Measurements from ENCODE around the gene SMC6. TPM values are rescaled to one million over a fixed set of nuclear protein-coding genes. Genes with fewer than 3 reads are reported as not detected.
A peak's percentile ranks its signal among the peaks of the same experiment; 100 is the strongest.

The SMC6 gene
- polyA plus RNA-seq, 4 donors, result 30.7 to 53.0 (median 36.1) TPM

GRCh38 chr2:17763641-17764333 is 10.2 kb upstream of the SMC6 start:
- no peak for DNase-seq (ENCODE audit: low read depth in 4 of 4, low spot score in 2 of 4)

- no peak for DNase-seq (ENCODE audit: low read depth in 4 of 4, low spot score in 2 of 4)
Measured at GRCh38 chr2:17762451-17762850, 8.8 kb upstream of the SMC6 start.

DNA sequence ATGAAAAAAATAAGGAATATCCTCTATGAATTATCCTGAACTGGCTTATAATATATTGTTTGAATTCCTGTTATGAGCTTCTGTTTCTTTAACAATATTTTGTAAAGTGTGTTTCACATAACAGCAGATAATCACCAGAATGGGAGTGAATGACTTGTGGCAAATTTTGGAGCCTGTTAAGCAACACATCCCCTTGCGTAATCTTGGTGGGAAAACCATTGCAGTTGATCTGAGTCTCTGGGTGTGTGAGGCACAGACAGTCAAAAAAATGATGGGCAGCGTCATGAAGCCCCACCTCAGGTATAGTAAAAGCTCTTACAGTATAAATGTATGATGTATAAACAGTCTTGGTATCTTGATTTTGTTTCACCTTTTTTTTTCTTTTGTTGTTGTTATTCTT is 6.2 kb upstream of the SMC6 start:
- DNase-seq (ENCODE audit: low read depth in 4 of 4, low spot score in 2 of 4), result no peak

DNA sequence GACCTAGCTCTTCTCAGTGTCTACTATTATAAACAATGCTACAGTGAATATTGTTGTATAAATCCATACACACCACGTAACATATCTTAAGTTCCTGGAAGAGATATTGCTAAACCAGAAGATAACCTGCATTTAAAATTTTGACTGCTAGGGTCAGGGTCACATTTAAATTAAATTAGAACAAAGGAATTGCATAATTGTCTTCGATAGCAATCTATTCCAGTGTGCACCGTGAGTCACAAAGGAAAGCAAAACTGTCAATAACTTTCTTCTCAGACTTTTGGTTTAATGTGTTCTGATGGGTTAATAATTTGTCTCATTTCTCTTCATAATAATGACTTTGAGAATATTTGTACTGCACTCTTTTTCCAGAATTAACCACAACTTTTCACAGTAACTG is 4.5 kb upstream of the SMC6 start:
- DNase-seq (ENCODE audit: low read depth in 4 of 4, low spot score in 2 of 4), result no peak

DNA sequence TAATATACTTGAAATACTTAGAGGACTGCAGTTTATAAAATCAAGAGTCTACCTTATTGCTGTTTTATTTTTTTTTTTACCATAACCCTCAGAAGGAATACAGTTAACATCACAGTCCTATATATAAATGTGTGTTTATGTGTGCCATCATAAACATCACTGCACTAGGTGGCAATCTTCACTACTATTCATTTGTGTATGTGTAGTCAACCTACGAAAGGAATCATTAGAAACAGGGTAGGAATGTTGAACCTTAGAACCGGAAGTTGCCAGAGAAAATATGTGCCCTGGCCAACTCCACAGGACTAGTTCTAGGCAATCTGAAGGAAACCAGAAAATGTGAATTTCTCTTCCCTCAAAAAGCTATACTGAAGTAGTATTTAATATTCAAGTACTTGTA is 3.7 kb upstream of the SMC6 start:
- no peak for DNase-seq (ENCODE audit: low read depth in 4 of 4, low spot score in 2 of 4)

- DNase-seq (ENCODE audit: low read depth in 4 of 4, low spot score in 2 of 4), result no peak
Measured at GRCh38 chr2:17756668-17757067, 3.1 kb upstream of the SMC6 start.

DNA sequence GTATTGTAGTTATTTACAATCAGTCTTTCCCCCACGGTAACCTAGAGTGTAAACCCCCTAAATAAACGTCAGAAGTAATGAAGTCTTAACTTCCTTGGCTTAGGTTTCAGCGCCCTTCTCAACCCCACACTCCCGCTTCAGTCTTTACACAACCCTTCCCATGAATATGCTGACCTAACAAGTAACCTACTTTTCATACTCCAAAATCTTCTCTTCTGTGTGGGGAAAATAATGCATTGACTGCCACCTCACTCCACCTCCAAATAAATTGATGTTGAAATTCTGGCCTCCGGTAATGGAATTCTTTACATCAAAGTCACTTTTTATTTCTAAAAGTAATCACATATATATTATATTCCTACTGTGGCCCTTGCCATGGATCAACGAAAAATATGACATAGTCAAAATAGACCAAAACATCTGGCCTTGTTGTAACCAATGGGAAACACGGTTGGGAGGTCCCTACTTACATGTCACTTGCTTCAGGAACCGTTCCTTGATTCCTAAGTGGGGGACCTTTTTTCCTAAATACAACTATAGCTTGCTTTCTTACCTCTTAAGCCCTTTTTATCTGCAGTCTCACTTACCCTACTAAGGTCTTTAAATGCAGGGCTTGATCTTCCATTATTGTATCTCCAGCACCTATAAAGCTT is 1.3 kb upstream of the SMC6 start:
- no peak for DNase-seq (ENCODE audit: low read depth in 4 of 4, low spot score in 2 of 4)

DNA sequence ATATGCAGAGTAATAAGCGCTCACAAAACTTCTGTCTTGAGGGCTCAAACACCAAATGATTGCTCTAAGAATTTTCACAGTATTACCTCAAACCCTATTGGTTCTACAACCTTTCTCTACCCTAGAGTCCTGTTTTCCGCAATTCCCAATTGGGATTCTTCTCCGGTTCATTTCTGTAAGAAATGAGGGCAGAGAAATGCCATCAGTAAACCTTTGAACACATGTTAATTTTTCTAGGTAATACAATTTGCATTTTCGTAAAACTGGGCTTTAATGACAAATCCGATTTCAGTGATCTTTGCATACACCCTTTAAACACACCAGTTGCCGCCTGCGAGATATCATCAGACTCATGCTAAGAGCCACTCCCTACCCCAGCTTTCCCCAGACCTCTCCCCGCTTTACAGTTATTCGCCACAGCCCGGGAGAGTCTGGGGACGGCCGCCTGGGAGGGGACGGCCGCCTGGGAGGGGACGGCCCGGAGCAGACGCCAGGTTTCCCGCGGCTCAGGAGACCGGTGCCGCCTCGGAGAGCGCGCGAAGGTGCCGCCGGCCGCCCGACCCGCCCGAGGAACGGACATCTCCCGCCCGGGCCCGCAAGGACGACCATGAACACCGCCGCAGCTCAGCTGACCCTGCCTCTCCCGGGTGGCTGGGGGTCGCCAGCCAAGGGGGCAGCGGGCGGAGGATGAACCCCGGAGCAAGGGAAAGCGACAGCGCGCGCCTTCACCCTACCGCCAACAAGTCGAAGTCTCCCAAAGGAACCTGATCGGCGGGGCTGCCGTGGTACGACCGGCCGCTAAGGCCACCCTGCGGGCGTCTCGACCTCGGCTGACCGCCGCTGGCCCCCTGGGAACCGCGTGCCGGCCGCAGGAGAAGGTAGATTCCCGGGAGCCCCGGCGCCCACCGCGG is 463 bp downstream of the SMC6 start:
- peak in 2 of 4 donors; percentile 15 to 55 for DNase-seq (ENCODE audit: low read depth in 4 of 4, low spot score in 2 of 4)

GRCh38 chr2:17752246-17752645 is 1.4 kb downstream of the SMC6 start:
- no peak for DNase-seq (ENCODE audit: low read depth in 4 of 4, low spot score in 2 of 4)

- DNase-seq (ENCODE audit: low read depth in 4 of 4, low spot score in 2 of 4), result no peak
Measured at GRCh38 chr2:17749753-17750438, 3.7 kb downstream of the SMC6 start.

DNA sequence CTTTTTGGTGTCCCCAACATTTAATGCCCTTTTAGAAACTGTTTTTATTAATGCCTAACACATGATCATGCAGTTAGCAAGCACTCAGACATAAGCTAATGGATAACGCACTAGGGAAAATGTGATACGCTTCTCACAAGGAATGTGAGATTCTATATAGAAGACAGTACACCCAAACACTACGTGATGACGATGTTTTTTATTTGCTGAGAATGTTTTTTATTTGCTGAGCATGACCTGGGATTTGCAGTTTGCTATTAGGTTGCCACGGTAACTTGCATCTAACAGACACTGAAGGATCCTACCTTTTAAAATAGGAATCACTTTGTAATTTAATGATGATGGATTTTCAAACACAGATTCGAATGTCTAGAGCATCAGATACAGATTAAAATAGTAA is 4.9 kb downstream of the SMC6 start:
- DNase-seq (ENCODE audit: low read depth in 4 of 4, low spot score in 2 of 4), result no peak

DNA sequence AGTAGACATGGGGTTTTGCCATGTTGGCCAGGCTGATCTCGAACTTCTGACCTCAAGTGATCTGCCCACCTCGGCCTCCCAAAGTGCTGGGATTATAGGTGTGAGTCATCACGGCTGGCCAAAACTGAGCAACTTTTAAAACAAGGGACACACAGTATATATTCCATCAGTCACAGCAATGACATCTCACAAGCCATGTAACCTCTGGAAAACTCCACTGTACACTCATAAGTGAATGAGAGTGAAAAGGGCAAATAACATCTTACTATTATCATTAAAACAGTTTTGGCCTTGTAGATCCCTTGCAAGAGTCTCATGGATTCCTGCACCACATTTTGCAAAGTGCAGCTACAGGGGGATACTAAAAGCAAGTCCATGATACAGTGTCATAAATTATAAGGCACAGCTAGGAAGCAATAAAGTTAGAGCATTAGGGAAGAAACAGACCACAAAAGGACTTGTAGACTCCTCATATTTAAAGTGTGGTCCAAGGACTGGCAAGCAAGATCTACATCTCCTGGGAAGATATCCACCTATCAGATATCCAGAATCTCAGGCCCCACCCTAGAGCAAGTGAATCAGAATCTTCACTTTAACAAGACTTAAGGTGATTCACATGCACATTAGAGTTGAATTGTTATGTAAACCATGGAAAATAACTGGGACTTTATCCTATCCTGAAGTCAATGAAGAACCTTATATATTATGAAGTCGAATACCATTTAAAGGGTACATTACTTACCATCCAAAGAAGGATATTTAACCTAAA is 5.7 kb downstream of the SMC6 start:
- DNase-seq (ENCODE audit: low read depth in 4 of 4, low spot score in 2 of 4), result no peak

- DNase-seq (ENCODE audit: low read depth in 4 of 4, low spot score in 2 of 4), result no peak
Measured at GRCh38 chr2:17740203-17740602, 13.4 kb downstream of the SMC6 start.

DNA sequence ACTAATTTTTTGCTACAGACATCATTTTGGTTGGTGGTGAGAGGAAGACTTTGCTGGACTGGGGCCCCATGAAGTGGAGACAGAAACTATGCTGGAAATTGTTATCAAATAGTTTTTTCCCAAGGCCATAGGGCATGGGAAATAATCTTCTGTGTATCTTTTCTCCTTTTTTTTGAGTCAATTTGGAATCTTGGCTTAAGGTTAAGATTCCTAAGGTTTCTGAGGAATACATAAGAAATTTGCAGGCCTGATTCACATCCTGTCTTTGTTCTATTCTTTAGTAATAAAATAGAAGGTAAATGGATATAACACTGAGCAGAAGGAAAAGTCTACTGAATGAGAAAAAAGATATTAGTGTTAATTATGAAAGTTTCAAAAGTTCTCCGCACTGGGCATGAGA is 16.6 kb downstream of the SMC6 start:
- DNase-seq (ENCODE audit: low read depth in 4 of 4, low spot score in 2 of 4), result no peak

DNA sequence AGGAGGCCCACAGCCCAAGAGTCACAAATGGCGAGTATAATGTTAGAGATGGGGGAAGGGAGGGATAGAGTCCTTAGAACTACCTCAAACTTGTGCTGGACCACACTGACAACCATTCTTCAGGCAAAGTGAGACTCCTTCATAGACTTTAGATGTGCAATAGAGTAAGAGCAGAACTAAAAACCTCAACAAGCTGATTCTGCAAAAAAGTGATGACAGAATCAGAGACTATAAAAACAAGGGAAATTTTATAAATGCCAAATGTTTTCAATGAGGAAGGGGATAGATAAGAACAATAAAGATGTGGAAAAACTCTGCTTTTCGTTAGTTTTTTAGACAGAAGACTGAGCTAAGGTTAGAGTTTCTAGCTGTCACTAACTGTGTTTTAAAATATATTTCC is 17.7 kb downstream of the SMC6 start:
- no peak for DNase-seq (ENCODE audit: low read depth in 4 of 4, low spot score in 2 of 4)

DNA sequence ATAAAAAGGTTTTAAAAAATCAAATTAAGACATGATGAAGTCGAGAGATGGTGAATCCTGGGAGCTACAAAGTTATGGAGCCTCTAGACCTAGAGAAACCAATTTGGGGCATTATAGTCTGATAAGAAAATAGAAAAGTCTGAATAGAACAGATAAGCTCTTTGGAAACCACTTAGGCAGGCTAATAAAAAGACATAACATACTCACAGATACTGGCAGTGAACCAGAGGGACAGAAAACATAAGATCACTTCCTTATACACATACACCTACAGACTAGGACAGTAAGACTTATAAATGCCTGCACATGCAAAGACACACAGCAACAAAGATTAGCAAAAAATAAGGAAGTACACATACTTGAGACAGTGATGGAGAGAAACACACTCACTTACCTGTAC is 20.0 kb downstream of the SMC6 start:
- no peak for DNase-seq (ENCODE audit: low read depth in 4 of 4, low spot score in 2 of 4)

DNA sequence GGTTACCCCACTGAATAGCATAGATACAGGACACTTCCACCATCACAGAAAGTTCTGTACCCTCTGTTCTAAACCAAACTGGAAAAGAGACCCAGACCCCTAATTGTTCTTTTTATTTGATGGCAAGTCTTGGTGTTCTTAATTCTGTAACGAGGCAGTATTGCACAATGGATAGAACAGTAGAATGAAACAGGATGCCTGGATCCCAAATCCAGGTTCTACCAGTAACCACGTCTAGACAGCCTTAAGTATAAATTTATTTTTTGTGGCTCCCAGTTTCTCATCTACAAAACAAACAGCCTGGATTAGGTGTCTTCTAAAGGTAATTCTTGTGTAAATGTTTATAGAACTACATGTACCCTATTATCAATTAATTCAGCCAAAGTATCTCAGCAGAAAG is 23.7 kb downstream of the SMC6 start:
- DNase-seq (ENCODE audit: low read depth in 4 of 4, low spot score in 2 of 4), result no peak

- DNase-seq (ENCODE audit: low read depth in 4 of 4, low spot score in 2 of 4), result no peak
Measured at GRCh38 chr2:17728210-17728609, 25.4 kb downstream of the SMC6 start.

DNA sequence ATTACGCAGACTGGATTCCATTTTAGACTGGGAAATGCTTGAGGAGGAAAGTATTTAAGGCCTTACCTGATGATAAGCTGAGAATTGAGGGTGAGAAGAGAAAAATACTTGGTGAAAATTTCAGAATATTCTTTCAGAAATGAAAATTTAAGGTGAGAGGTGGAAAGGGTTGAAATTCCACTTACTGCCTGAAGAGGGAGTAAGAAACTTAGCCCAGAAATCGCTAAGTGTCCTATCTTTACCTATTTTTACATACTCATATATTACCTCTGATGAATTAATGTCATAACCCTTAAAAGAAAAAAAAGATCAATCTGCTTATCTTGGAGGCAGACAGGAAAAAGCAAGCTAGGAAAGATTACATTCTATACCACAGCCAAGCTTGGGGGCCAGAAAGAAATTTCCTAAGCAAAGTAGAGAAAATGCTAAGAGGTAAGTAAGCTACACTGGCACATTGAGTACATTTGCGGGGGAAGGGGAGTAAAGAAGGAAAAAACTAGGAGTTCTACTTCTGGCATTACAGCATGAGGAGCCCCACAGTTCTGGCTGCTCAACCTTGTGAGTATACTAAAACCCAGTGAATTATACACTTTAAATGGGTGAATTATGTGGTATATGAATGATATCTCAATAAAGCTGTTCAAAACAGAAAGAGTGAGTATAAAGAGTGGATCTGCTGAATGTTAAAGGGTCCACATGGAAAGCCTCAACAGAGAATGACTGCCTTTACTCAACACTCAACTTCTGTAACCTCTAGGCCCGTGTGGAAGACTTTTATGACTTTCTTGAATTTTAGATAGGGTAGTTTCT is 33.8 kb downstream of the SMC6 start:
- peak in 1 of 4 donors; percentile 3 for DNase-seq (ENCODE audit: low read depth in 4 of 4, low spot score in 2 of 4)
